HEK293 (cell line): ENCODE measurements around the gene SPRED3.
A peak's percentile ranks its signal among the peaks of the same experiment; 100 is the strongest.

Experiments
- CTCF ChIP-seq: fragments of 450-650 bp; formaldehyde crosslinking; IDR thresholded peaks from 2 replicates; pipeline ENCODE4 v1.5.1; 2016; ENCODE audit warnings: missing biosample characterization, missing genetic modification characterization
- IKZF3 ChIP-seq: fragments of 450-650 bp; IDR thresholded peaks from 2 replicates; pipeline ENCODE4 v1.5.0; 2018; ENCODE audit warnings: missing biosample characterization, mild to moderate bottlenecking, missing genetic modification characterization, moderate library complexity
- KLF1 ChIP-seq: fragments of 450-650 bp; formaldehyde crosslinking; IDR thresholded peaks from 2 replicates; pipeline ENCODE4 v1.5.1; 2016; ENCODE audit warnings: missing biosample characterization, missing genetic modification characterization
- KLF9 ChIP-seq: fragments of 450-650 bp; formaldehyde crosslinking; IDR thresholded peaks from 2 replicates; pipeline ENCODE4 v1.5.1; 2016; ENCODE audit warnings: missing biosample characterization, missing genetic modification characterization, low read depth
- PRDM2 ChIP-seq: fragments of 450-650 bp; formaldehyde crosslinking; IDR thresholded peaks from 2 replicates; pipeline ENCODE4 v1.5.1; 2016; ENCODE audit warnings: missing biosample characterization, missing genetic modification characterization, borderline replicate concordance
- WT1 ChIP-seq: fragments of 450-650 bp; formaldehyde crosslinking; IDR thresholded peaks from 2 replicates; pipeline ENCODE4 v1.5.1; 2016; ENCODE audit warnings: missing biosample characterization, missing genetic modification characterization
- ZNF114 ChIP-seq: fragments of 450-650 bp; formaldehyde crosslinking; IDR thresholded peaks from 2 replicates; pipeline ENCODE4 v1.5.0; 2017; ENCODE audit warnings: missing biosample characterization, missing genetic modification characterization
- ZNF133 ChIP-seq: fragments of 450-650 bp; formaldehyde crosslinking; IDR thresholded peaks from 2 replicates; pipeline ENCODE4 v1.5.1; 2016; ENCODE audit warnings: missing biosample characterization, missing genetic modification characterization
- ZNF138 ChIP-seq: fragments of 450-650 bp; formaldehyde crosslinking; IDR thresholded peaks from 2 replicates; pipeline ENCODE4 v1.5.1; 2016; ENCODE audit warnings: missing biosample characterization, missing genetic modification characterization, borderline replicate concordance
- ZNF211 ChIP-seq: fragments of 450-650 bp; formaldehyde crosslinking; IDR thresholded peaks from 2 replicates; pipeline ENCODE4 v1.5.1; 2016; ENCODE audit warnings: low read depth, missing biosample characterization, missing genetic modification characterization
- ZNF214 ChIP-seq: fragments of 450-650 bp; formaldehyde crosslinking; IDR thresholded peaks from 2 replicates; pipeline ENCODE4 v1.5.1; 2017; ENCODE audit warnings: missing biosample characterization, mild to moderate bottlenecking, missing genetic modification characterization, borderline replicate concordance
- ZNF274 ChIP-seq, 2 experiments: fragments of 200-500 bp in 1 of 2; fragments of 450-650 bp in 1 of 2; sonication (Bioruptor generic) in 1 of 2; formaldehyde crosslinking in 1 of 2; IDR thresholded peaks; 2 replicates each; pipeline versions ENCODE4 v1.5.1 to v1.6.1; 2014 to 2016; ENCODE audit warnings: borderline replicate concordance in 1 of 2, inconsistent platforms in 1 of 2, low read length in 1 of 2, missing biosample characterization in 1 of 2, missing genetic modification characterization in 1 of 2
- ZNF335 ChIP-seq: fragments of 450-650 bp; formaldehyde crosslinking; conservative IDR thresholded peaks from 2 replicates; pipeline ENCODE4 v1.5.1; 2016; ENCODE audit warnings: missing biosample characterization, missing genetic modification characterization
- ZNF366 ChIP-seq: fragments of 450-650 bp; formaldehyde crosslinking; conservative IDR thresholded peaks from 2 replicates; pipeline ENCODE4 v1.5.1; 2016; ENCODE audit warnings: missing biosample characterization, missing genetic modification characterization
- ZNF433 ChIP-seq: fragments of 450-650 bp; formaldehyde crosslinking; IDR thresholded peaks from 2 replicates; pipeline ENCODE4 v1.5.1; 2016; ENCODE audit warnings: missing biosample characterization, missing genetic modification characterization, low read depth
- ZNF488 ChIP-seq: fragments of 450-650 bp; formaldehyde crosslinking; IDR thresholded peaks from 2 replicates; pipeline ENCODE4 v1.5.1; 2016; ENCODE audit warnings: missing biosample characterization, missing genetic modification characterization
- ZNF513 ChIP-seq: fragments of 450-650 bp; IDR thresholded peaks from 2 replicates; pipeline ENCODE4 v1.5.1; 2018; ENCODE audit warnings: missing biosample characterization, missing genetic modification characterization
- ZNF521 ChIP-seq: fragments of 450-650 bp; formaldehyde crosslinking; IDR thresholded peaks from 2 replicates; pipeline ENCODE4 v1.5.1; 2017; ENCODE audit warnings: missing biosample characterization, mild to moderate bottlenecking, missing genetic modification characterization
- ZNF558 ChIP-seq: fragments of 450-650 bp; formaldehyde crosslinking; IDR thresholded peaks from 2 replicates; pipeline ENCODE4 v1.5.1; 2016; ENCODE audit warnings: missing biosample characterization, missing genetic modification characterization
- ZNF561 ChIP-seq: fragments of 450-650 bp; IDR thresholded peaks from 2 replicates; pipeline ENCODE4 v1.5.1; 2018; ENCODE audit warnings: missing biosample characterization, missing genetic modification characterization, borderline replicate concordance
- ZNF692 ChIP-seq: fragments of 450-650 bp; formaldehyde crosslinking; IDR thresholded peaks from 2 replicates; pipeline ENCODE4 v1.5.1; 2016; ENCODE audit warnings: missing biosample characterization, missing genetic modification characterization
- ZNF776 ChIP-seq: fragments of 450-650 bp; formaldehyde crosslinking; IDR thresholded peaks from 2 replicates; pipeline ENCODE4 v1.5.0; 2017; ENCODE audit warnings: missing biosample characterization, missing genetic modification characterization, borderline replicate concordance
- ZNF791 ChIP-seq: fragments of 450-650 bp; formaldehyde crosslinking; IDR thresholded peaks from 2 replicates; pipeline ENCODE4 v1.5.1; 2016; ENCODE audit warnings: missing biosample characterization, missing genetic modification characterization
- ZSCAN4 ChIP-seq: fragments of 450-650 bp; formaldehyde crosslinking; IDR thresholded peaks from 2 replicates; pipeline ENCODE4 v1.5.1; 2017; ENCODE audit warnings: missing biosample characterization, missing genetic modification characterization
- TF ChIP-seq, protein P1 (sequence below): fragments of 450-650 bp; formaldehyde crosslinking; IDR thresholded peaks from 2 replicates; pipeline ENCODE4 v1.5.1; 2017; ENCODE audit warnings: missing biosample characterization, mild to moderate bottlenecking, missing genetic modification characterization, moderate library complexity

The SPRED3 gene

DNA sequence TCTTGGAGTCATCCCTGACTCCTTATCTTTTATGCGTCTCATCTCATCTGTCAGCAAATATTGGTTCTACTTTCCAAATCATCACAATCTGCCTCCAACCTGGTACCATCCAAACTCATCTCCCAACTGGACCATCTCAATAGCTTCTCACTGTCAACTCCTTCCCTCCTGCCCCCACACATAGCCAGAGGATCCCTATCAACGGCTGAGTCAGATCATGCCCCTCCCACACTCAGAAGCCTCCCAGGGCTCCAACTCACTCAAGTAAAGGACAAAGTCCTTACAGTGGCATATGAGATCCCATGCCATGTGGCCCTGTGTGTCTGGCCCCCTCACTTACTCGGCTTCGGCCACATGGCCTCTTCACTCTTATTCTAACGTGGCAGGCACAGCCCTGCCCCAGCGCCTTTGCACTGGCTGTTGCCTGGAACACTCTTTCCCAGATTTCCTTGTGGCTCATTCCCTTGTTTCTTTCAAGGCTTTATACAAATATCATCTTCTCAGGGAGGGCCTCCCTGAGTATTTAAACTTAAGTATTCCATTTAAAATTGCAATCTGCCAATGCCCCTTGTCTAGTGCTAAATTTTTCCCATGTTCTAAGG lies 4.3 kb downstream of the SPRED3 start (continued):
- TF ChIP-seq ZNF513 (tag by site-specific recombination): no peak
- no peak for TF ChIP-seq ZNF791 (tag by site-specific recombination)
- TF ChIP-seq ZNF521 (tag by site-specific recombination): no peak
- TF ChIP-seq, protein P1, sequence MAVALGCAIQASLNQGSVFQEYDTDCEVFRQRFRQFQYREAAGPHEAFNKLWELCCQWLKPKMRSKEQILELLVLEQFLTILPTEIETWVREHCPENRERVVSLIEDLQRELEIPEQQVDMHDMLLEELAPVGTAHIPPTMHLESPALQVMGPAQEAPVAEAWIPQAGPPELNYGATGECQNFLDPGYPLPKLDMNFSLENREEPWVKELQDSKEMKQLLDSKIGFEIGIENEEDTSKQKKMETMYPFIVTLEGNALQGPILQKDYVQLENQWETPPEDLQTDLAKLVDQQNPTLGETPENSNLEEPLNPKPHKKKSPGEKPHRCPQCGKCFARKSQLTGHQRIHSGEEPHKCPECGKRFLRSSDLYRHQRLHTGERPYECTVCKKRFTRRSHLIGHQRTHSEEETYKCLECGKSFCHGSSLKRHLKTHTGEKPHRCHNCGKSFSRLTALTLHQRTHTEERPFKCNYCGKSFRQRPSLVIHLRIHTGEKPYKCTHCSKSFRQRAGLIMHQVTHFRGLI (tag by site-specific recombination): no peak
- no peak for TF ChIP-seq ZNF133
- TF ChIP-seq ZNF692 (tag by site-specific recombination): no peak
- no peak for TF ChIP-seq ZNF558 (tag by site-specific recombination)
- TF ChIP-seq ZNF211: no peak
- TF ChIP-seq ZNF488 (tag by site-specific recombination): no peak
- no peak for TF ChIP-seq ZNF335 (tag by site-specific recombination)
- TF ChIP-seq PRDM2: no peak
- TF ChIP-seq ZNF114: no peak
- TF ChIP-seq CTCF (tag by site-specific recombination): no peak
- no peak for TF ChIP-seq ZSCAN4
- TF ChIP-seq ZNF561: no peak
- TF ChIP-seq ZNF776 (tag by site-specific recombination): no peak
- TF ChIP-seq KLF1: no peak
- TF ChIP-seq ZNF214 (tag by site-specific recombination): no peak
- no peak for TF ChIP-seq WT1 (tag by site-specific recombination)
- 0 out of 2 replicates have a peak, but pooled peaks have one; percentile 10 for TF ChIP-seq ZNF366
- TF ChIP-seq ZNF433 (tag by site-specific recombination): no peak
- TF ChIP-seq IKZF3: no peak
- no peak for TF ChIP-seq ZNF138
- peak; percentile 27; the same call in 1 of the 2 replicates for TF ChIP-seq KLF9 (tag by site-specific recombination)
- no peak for TF ChIP-seq ZNF274 (IDR thresholded peaks at IDR 0.05; ENCODE audit: low read length)
- TF ChIP-seq ZNF274 (tag by site-specific recombination; IDR thresholded peaks at IDR 0.05; ENCODE audit: borderline replicate concordance): no peak
